GM18499 (cell line): ENCODE data around the gene TGIF1.

Experiments
- ATAC-seq: cut with Tn5 transposase; IDR thresholded peaks from one replicate; pipeline ENCODE4 v1.9.1; 2021; ENCODE audit warnings: moderate number of reproducible peaks; ENCODE audit not compliant: insufficient read depth, unreplicated experiment

TGIF1 gene

DNA sequence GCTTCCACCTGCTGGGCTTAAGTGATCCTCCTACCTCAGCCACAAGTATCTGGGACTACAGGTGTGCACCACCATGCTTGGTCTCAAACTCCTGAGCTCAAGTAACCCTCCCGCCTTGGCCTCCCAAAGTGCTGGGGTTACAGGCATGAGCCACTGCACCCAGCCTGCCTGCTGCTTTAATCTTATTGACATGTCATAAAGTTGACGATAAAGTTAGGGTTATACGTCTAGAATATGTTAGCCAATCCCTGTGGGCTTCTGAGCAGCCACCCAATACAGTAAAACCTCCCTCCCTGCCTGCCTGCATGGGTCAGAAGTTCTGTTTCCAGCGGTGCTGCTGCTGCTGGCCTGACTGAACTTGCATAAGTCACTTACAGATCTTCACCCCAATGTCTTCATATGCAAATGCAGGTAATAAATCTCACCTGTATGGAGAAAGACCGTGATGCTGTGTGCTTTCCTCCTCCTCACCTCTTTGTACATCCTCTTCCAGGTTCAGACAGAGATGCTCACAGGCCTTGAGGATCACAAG, 30.1 kb downstream of the TGIF1 start:
- ATAC-seq: no peak

DNA sequence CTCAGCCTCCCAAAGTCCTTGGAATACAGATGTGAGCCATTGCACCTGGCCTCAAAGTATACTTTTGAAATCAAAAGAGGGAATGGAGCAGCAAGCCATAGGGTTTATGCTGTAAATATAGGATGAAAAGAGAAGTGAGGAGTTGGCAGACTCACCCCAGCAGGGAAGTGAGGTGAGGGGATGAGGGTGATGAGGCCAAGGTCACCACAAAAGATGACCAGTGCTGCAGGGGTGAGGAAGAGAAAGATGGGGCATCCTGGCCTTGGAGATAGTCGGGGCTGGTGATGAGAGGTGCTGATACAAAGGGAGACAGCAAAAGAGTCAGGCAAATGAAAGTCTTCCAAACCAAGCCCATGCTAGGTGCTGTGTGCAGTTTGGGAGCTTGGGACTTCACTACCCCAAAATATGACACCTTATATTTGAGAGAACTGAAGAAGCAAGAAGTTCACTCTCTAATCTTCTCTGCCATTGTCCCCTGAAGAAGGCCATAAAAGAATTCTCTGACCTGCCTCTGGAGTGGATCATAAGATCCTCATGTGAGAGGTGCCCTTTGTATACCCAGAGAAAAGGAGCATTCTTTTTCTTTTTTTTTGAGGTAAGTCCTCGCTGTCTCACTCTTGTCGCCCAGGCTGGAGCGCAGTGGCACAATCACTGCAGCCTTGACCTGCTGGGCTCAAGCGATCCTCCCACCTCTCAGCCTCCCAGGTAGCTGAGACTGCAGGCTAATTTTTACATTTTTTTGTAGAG, 31.0 kb downstream of the TGIF1 start:
- ATAC-seq: no peak

DNA sequence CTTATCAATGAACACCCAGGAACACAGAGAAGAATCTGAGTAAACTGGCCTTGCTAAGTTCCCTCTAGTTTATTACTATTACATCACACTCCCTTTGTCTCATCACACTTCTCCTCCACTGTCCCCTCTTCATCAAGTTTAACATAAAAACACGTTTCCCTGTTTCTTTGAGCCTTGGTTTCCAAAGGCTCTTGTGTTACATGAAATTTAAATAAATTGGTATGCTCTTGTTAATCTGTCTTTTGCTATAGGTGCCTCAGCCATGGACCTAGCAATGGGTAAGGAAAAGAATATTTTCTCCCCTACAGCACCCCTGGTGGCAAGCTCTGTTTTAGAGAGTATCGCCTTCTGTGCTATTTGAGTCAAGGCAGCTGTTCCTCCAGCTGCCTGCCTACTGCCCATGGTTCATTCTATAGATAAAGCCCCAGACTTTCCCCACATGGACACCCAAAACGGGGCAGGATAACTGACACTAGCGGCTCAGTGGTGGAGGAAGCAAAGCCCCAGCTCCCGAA, 31.8 kb downstream of the TGIF1 start:
- ATAC-seq: no peak

DNA sequence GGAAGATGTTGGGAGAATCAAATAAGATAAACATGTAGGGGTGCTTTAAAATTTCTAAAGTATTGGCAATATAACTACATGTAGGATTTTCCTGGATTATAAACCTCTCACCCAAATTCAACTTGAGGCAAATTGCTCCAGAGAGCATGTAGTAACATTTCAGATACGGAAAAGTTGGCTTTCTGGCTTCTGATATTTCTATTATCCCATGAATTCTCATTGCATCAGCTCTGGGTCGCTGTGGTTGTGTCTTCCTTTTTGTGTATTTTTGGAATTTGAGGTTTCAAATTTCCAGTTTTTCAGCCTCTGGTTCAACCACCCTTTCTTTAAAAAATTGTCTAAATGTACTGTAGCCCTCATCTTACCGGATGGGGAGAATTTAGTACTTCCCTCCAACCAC, 32.3 kb downstream of the TGIF1 start:
- no peak for ATAC-seq

DNA sequence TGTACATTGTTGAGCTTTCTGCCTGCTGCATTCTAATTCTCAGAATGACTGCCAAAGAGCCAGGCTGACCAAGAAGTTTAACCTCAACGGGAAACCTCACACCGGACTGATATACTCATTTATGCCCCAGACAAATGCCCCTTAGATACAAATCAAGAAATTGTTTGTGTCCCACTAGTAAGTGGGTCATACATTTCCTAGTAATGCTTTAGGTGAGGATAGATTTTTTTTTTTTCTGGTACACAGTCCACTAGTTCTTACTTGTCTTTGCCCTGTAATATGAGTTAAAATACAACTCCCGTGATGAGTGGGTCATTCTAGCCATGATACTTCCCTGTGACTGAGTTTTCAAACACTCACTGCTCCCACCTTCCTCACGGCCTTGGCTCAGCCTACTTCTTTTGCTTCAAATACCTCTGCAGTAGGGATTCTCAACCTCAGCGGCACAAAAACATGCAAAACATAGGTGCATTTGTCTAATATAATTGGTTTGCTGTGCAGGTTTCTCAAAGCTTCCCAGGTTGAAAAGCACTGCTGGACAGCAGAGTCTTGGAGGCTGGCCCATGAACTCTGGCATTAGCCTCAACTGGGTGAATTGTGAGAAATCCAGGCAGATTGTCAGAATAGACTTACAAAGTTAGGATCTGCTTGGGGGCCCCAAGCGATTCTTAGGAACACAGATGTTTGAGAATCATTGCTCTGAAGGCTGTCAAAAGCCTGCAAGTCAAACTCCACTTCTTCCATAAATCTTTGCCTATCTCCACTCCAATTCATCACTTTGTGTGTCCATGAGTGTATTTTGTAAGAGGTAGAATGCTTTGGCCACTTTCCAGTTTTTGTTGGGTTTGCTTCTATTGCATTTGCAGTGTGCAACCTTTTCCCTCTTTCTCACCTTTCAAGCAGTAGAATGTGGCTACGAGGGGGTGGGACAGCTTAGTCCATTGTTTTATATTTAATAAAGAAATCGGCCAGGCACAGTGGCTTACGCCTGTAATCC, 35.5 kb downstream of the TGIF1 start:
- peak; percentile 51 for ATAC-seq

DNA sequence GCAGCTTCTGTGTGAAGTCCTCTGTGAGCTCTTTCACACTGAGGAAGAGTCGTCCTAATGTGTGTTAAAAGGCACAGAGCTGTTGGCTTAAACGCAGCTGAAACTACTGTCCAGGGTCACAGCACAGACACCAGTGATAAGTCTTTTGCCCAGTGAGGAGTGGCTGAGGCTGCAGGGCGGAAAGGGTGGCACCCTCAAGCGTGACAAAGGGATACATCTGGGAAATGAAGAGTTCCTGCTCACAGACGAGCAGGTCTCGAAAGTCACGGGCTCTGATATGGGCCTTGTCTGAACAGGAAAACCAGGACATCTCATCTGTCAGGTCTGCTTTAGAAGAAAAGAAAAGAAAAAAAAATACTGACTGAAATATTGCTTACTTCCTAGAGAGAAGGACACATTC, 36.5 kb downstream of the TGIF1 start:
- no peak for ATAC-seq

DNA sequence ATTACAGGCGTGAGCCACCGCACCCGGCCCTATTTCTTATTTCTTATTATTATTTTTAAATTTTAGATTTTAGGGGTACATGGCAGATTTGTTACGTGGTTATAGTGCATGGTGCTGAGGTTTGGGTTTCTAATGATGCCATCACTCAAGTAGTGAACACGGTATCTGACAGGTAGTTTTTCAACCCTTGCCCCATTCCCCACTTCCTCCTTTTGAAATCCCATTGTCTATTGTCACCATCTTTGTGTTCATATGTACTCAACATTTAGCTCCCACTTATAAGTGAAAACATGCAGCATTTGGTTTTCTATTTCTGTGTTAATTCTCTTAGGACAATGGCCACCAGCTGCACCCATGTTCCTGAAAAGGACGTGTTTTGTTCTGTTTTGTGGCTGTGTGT, 39.5 kb downstream of the TGIF1 start:
- ATAC-seq: no peak

DNA sequence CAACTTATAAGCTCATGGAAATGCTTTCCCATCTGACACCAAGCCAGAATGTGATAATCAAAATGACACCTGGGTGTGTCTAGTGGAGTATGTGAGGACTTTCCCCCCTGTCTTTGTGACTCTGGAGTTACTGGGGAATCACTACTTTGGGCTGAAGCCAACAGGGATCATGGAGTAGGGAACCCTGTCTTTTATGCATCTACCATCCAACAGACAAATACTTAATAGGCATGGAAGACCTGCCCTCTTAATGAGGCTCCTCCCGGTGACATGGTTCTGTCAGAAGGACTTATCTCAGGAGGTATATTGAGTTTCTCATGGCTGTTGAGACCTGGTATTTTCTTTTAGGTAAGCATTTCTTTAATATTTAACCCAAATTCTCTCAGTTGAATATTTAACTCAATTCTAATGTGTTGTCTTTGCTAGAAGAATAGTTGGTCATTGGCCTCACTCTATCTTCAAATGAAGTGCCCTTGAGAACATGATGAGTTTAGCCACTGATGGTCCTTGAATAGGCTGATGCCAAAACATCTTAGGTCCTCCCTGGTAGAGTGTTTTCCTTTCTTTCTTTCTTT, 42.1 kb downstream of the TGIF1 start:
- no peak for ATAC-seq

DNA sequence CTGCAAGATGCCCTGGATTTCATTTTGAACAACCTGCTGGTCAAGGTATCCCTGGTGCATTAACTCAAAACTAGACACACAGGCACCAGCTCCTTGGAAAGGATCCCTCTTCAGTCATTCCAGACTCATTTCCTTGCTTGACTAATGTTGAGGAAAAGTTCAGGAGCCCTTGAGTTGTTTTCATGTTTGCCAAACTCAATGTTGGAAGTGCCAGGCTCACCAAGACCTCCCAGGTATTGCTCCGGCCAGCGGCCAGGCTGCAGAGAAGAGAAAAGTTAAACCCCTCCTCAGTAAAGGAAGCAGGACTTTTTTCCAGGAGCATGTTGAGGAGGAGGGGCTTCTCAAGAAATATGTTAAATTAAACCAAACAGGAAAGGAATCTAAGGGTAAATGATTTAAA, 42.7 kb downstream of the TGIF1 start:
- ATAC-seq: no peak

DNA sequence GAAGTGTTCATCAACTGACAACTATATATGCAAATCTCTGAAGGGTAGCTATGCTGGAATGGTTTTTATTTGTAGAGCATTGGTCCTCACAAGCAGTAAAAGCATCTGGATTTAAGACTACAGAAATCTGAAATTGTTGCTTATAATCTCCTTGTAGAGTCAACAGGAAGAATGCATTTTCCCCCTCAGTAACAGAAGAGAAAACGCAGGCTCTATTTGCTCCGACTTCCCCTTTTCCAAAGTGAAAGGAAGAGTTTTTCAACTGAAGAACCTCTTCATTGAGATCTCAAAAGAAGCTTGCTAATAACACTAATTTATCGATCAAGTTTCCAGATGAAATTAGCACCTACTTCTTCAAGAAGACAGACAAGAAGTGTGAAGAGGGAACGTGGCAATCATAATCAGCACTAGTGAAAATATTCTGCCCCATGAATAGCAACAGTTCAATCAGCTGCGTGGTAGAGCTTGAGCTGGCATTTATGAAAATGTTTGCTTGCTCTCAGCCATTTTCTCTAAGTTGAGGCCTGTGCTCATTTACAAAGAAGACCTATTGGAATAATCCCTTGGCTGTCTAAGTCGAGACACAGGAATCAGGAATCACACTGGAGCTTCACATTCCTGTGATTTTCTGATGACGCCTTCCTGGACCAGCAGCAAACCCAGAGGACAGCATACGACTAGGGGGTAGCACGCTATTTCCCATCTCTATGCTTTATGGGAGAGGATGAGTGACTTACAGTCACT, 43.7 kb downstream of the TGIF1 start:
- ATAC-seq: no peak

DNA sequence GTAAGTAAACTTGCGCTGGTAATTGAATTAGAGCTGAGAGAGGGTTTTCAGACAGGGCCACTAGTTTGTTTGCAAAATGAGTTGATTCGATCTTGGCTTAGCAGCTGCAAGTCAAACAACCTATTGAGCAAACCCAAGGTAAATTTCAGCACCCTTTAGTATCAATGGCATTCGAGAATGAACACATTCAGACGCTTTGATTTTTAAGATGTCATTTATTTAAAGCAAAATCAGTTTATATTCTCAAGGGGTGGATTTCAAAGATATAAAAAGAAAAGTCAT, 44.2 kb downstream of the TGIF1 start:
- no peak for ATAC-seq

DNA sequence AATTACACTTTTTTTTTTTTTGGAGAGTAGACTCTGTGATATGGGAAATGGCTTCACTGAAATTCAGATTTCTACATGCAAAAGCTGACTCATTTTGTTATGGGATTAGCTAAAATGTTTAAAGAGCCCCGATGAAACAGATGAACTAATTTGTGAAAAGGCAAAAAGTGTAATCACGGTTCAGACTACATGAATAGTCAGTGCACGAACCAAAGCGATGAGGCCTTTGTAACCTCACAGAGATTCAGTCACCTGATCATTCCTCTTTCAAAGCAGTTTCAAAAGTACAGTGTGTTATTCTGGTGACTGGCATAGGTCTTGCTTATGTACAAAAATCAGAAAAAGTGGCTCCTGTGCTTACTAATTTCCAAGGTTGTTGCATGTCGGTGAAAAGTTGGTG, 44.6 kb downstream of the TGIF1 start:
- ATAC-seq: no peak

DNA sequence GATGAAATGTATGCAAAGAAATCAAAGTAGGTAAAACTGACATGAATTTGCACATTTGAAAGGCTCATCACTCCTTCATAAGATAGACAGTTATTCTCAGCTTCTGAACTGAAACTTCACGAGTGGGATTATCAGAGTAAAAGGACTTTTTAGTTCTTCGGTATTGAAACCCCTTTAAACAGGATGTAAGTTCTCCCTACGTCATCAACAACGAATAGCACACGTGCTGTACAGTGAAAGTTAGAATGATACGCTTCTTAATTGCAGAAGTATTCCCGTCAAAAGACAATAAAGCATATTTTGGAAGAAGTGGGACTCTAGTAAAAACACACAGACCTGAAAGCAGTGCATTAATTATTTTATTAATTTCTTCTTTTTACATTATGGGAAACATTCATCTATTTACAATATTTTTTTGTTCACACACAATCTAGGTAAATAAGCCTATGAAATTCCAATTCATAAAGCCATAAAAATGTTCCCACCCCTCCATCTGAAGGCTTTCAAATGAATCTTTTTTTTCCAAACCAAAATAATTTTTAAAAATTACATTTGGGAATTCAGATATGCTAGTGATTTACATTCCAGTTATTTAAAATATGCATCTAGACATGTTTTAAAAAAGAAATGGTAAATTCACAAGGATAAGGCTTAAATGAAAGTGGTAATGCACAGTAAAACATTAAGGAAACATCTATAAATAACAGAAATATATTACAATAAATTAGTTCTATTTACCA, 45.9 kb downstream of the TGIF1 start:
- no peak for ATAC-seq

DNA sequence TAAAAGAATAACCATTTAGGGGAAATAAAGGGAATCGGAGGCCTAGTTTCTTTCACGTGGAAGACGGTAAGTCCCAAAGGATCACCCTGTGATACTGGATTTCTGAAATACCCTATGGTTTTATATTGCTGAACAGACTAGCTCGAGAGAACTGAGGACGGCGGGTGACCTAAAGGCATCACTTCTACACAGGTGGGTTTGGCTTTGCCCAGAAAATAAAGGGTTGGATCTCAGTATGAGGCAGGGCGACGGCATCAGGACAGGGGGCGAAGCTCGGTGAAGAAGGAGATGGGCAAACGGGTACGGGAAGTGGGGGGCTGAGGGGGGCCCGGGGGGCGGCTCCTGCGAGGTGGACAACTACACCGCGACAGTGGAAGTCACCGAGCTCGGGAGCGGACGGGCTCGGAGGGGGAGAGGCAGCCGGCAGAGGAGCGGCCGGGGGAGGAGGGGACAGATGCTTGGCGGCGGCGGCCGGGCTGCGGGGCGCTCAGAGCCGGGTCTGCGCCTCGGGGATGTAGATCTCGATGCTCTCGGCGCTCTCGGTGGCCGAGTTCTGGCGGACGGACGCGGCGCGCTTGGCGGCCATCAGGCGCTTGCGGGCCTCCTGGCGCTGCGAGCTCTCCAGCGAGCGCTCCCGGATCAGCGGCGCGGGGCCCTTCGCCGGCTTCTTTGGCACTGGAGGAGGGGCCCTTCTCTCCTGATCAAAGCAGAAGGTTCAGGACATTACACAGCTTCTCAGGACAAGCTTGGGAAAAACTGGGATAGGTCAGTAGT, 48.9 kb downstream of the TGIF1 start:
- no peak for ATAC-seq

DNA sequence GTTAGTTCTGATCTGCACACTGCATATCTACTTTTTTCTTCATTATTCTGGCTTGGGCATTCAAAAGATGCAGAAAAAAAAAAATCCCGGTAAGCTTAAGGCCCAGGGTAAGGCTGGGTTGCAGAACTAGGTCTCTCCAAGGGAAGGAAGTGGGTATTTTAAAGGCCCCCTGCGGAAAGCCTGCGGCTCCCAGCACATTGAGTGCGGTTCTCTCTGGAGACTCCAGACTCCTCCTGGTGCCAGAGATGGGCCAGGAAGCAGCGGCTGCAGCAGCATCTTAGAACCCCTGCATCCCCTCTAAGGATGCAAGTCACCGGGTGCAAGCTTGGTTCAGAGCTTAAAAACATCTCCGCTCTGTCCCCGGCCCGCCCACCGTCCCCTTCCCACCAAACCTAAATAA, 49.5 kb downstream of the TGIF1 start:
- ATAC-seq: no peak

DNA sequence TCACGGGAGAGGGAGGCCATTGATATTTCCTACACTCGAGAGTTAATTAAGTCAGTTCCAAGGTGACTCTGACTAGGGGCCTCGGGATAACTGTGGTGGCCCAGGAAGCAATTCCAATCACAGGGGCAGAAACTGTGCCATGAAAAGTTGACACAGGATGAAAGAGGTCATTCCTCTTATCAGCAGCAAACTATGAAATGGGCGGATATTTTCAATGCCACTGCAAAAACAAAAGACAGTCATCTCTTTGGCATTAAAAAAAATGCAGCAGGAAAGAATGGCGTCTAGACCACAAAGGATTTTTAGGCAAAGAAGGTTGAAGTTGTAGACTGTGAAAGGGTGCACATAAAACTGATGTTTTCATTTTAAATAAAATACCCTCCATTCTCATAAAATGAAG, 50.0 kb downstream of the TGIF1 start:
- ATAC-seq: no peak

DNA sequence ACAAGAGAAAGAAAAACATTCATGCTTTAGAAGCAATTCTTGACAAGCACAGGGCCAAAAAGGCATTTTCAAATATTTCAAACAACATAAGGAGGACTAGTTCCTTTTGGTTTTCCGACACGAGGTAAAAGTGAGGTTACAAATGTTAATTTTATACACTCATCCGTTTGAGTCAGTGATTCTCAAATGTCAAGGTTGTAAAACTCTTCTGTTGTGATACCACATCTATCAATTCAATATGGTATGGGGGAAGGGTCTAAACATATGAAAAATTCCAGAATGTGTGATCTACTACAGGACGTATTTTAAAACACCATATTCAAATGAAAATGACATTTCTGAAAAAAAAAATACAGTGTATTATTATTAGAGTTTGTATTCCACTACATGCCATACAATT, 52.7 kb downstream of the TGIF1 start:
- ATAC-seq: no peak

DNA sequence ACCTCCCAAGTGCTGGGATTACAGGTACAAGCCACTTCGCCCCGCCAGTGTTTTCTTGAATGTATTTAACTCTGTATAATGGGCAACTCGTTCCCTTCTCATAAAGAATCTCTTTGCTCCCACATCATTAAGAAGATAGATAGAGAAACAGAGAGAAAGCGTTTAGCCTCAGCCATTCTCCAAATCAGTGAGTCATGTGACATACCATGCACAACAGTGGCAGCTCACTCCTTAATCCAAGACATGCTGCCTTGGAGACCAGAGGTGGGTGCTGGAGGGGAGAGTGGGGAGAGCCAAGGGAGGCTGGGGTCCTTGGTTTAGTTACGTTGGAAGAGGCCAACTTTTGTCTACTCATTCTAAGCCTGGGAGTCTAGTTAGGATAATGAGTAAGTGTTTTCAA, 54.7 kb downstream of the TGIF1 start:
- no peak for ATAC-seq
